Cerebellar cortex (tissue), 1 donor: ENCODE measurements around the gene OR1E1.
"Not testable (repeated sequence)": the region's sequence is repeated elsewhere in the genome, so short reads cannot be mapped to it uniquely, and the experiment has no call there.

ENCODE experiments used
- DNase-seq: peaks from one replicate; pipeline ENCODE4 v3.0.0-alpha.2; 2015; ENCODE audit warnings: low spot score

The OR1E1 gene, protein sequence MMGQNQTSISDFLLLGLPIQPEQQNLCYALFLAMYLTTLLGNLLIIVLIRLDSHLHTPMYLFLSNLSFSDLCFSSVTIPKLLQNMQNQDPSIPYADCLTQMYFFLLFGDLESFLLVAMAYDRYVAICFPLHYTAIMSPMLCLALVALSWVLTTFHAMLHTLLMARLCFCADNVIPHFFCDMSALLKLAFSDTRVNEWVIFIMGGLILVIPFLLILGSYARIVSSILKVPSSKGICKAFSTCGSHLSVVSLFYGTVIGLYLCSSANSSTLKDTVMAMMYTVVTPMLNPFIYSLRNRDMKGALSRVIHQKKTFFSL

GRCh38 chr17:3398310-3398709, at the start of gene OR1E1:
TSS of gene OR1E1 (minus strand) at chr17:3398410. CDS start at chr17:3398410, 0 bp downstream.
- no peak for DNase-seq

DNA sequence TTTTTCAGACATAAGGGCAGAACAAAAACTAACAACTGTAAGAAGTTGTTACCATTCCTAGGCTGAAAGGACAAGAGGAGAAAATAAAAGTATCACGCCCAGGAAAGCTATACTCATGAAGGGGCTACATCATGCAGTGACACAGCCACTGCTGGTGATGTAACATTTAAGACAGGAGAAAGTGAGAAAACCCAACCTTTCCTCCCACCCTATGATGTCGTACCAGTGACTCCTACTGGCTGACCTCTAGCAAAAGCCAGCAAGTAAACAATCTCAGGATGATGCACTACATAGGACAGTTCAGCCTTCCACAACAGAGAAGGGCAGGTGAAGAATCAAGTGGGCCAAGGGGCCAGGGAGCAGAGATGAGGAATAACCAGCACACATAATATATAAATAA, 49.4 kb upstream of the OR1E1 start:
- peak; percentile 12 for DNase-seq

- no peak for DNase-seq
These were observed 42.2 kb upstream of the OR1E1 start for GRCh38 chr17:3440451-3440850.

DNA sequence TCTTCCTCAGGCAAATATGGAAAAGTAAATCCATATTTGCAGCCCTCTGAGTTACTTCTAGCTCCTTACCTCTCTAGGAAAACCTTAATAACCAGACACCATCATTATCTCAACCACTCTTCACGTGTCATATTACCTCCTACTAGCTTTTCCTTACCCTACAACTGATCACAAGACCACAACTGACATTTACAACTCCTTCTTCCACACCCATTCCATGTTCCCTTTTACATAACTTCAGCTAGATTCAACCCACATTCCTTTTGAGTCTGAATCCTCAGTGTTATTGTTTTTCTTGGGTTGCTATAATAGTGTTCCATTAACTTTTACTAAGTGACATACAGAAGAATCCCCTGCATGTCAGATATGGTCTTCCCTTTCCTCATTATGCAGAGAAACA, 40.2 kb upstream of the OR1E1 start:
- no peak for DNase-seq

- no peak for DNase-seq
These were observed 35.5 kb upstream of the OR1E1 start, which contains the start of gene OR1E2 for GRCh38 chr17:3433741-3434140. TSS of gene OR1E2 (minus strand) at chr17:3433841. CDS start at chr17:3433841, 0 bp downstream.

GRCh38 chr17:3433215-3433614, 35.0 kb upstream of the OR1E1 start:
- DNase-seq, result not testable (repeated sequence)

DNA sequence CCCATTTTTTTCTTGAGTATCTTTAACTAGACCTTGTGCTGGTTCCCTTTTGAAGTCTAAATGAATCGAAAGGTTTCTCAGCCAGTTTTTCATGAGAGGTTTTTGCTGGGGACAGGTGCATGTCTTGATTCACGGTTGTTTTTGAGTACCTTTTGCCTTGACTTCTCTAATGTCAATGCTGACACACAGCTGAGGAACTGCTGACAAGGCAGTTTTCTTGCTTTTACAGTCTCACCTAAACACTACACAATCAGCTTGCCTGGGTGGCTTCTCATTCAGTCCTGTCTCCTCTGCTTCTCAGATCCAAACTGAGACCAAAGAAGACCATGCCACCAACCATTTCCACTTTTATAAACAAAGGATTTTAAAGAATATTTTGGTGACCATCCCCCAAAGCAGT, 20.0 kb upstream of the OR1E1 start:
- no peak for DNase-seq

- no peak for DNase-seq
These were observed 17.4 kb upstream of the OR1E1 start for GRCh38 chr17:3415610-3416009.

- DNase-seq, result not testable (repeated sequence)
These were observed 14.0 kb upstream of the OR1E1 start for GRCh38 chr17:3412216-3412615.

DNA sequence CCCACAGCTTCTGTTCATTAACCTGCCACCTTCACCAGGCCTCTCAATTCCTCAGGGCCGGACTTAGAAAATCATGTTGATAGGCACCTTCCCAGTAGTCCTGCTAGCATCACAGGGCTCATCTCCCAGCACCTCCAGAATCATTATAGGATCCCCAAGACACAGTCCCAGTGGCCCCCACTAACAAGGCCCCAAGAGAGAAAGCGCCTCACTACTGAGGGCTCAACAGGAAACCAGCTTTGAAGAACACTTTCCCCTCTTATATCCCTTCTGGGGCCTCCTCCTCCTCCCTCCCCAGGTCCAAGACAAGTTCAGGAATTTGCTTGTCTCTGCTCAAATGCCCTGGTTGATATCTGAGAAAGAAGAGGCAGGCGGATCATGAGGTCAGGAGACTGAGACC, 12.9 kb upstream of the OR1E1 start, which contains the start of gene OR3A3:
Gene OR3A3, plus strand, starts transcription at position 301 of the 400 bp plus-strand sequence.
- no peak for DNase-seq

DNA sequence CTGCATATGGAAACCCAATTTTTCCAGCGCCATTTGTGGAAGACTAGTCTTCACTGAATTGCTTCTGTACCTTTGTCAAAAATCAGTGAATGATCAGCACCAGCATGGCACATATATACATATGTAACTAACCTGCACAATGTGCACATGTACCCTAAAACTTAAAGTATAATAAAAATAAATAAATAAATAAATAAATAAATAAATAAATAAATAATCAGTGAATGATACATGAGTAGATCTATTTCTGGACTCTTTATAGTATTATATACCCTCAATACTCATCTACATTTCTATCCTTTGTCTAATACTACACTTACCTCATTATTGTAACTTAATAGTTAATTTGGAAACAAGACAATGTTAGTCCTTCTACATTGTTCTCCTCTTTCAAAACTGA, 5.6 kb upstream of the OR1E1 start:
- DNase-seq, result not testable (repeated sequence)

DNA sequence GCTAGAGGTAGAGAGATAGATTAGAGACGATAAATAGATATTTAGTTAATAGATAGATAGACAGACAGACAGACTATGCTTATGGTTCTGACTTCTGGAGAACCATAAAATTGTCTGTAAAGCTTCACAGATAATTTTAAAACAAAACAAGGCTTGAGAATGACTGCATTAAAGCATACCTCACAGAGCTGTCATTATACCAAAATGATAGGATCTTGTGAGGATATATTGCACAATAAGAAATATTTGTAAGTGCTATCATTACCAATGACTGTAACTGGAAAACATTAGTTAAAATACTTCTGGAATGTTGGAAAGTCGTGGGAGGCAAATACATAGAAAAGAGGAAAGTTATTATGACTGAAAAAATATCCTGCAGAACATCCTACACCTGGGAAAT, 3.6 kb upstream of the OR1E1 start:
- DNase-seq, result no peak

- DNase-seq, result no peak
These were observed 1.8 kb upstream of the OR1E1 start for GRCh38 chr17:3400055-3400454.

- not testable (repeated sequence) for DNase-seq
These were observed 409 bp downstream of the OR1E1 start for GRCh38 chr17:3397801-3398200.

- DNase-seq, result no peak
These were observed 8.4 kb downstream of the OR1E1 start for GRCh38 chr17:3389791-3390190.

- no peak for DNase-seq
These were observed 12.1 kb downstream of the OR1E1 start, which contains the start of gene OR3A2 for GRCh38 chr17:3385869-3386816. TSS of gene OR3A2 (minus strand) at chr17:3386308.

DNA sequence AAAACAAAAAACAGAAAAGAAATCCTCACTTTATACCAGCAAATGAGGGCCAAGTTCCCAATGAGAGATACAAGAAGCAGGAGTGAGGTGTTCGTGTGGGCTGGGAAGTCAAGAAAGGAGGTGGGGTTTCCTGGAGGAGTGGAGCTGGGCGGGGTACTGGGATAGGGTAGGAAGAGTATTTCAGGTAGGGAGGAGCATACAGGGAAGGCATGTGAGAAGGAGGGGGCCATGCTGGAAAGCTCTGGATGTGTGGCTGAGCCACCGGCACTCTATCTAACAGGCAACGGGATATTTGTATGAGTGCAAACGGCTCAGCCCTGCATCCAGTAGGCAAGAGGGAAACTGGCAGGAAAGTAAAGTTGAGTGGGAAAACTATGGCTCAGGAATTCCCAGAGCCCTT, 16.3 kb downstream of the OR1E1 start:
- DNase-seq, result no peak

- DNase-seq, result no peak
These were observed 19.9 kb downstream of the OR1E1 start for GRCh38 chr17:3378321-3378720.

DNA sequence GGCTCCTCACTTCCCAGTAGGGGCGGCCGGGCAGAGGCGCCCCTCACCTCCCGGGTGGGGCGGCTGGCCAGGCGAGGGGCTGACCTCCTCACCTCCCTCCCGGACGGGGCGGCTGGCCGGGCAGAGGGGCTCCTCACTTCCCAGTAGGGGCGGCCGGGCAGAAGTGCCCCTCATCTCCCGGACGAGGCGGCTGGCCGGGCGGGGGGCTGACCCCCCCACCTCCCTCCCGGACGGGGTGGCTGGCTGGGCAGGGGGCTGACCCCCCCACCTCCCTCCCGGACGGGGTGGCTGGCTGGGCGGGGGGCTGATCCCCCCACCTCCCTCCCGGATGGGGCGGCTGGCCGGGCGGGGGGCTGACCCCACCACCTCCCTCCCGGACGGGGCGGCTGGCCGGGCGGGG, 27.0 kb downstream of the OR1E1 start:
- DNase-seq, result not testable (repeated sequence)
